ENCODE data around the gene SPRY1. TPM values are rescaled to one million over a fixed set of nuclear protein-coding genes. Genes with fewer than 3 reads are reported as not detected.

The SPRY1 gene
- polyA plus RNA-seq, 1 experiment: 2.1 TPM

DNA sequence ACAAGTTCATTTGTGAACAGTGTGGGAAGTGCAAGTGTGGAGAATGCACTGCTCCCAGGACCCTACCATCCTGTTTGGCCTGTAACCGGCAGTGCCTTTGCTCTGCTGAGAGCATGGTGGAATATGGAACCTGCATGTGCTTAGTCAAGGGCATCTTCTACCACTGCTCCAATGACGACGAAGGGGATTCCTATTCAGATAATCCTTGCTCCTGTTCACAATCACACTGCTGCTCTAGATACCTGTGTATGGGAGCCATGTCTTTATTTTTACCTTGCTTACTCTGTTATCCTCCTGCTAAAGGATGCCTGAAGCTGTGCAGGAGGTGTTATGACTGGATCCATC is 5.5 kb downstream of the SPRY1 start:
- H3K4me3 ChIP-seq (ENCODE audit: low read depth, low read length): no peak overlapping the region
- no peaks in the 10 kb centered on the region for H3K27me3 ChIP-seq (ENCODE audit: control insufficient read depth, insufficient read depth, low read length)
- POLR2A ChIA-PET: no interaction called here
- peaks cover 4% of the 10 kb centered on the region; the same call in 1 of the 2 replicates for H3K36me3 ChIP-seq (ENCODE audit: control insufficient read depth, insufficient read depth, low read length)
- CTCF ChIA-PET: no interaction called here
- DNase-seq (ENCODE audit: low read depth): no peak
- TF ChIP-seq, protein P1, sequence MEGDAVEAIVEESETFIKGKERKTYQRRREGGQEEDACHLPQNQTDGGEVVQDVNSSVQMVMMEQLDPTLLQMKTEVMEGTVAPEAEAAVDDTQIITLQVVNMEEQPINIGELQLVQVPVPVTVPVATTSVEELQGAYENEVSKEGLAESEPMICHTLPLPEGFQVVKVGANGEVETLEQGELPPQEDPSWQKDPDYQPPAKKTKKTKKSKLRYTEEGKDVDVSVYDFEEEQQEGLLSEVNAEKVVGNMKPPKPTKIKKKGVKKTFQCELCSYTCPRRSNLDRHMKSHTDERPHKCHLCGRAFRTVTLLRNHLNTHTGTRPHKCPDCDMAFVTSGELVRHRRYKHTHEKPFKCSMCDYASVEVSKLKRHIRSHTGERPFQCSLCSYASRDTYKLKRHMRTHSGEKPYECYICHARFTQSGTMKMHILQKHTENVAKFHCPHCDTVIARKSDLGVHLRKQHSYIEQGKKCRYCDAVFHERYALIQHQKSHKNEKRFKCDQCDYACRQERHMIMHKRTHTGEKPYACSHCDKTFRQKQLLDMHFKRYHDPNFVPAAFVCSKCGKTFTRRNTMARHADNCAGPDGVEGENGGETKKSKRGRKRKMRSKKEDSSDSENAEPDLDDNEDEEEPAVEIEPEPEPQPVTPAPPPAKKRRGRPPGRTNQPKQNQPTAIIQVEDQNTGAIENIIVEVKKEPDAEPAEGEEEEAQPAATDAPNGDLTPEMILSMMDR (IDR thresholded peaks at IDR 0.05; ENCODE audit: insufficient read depth, low read depth, low read length): no peak

DNA sequence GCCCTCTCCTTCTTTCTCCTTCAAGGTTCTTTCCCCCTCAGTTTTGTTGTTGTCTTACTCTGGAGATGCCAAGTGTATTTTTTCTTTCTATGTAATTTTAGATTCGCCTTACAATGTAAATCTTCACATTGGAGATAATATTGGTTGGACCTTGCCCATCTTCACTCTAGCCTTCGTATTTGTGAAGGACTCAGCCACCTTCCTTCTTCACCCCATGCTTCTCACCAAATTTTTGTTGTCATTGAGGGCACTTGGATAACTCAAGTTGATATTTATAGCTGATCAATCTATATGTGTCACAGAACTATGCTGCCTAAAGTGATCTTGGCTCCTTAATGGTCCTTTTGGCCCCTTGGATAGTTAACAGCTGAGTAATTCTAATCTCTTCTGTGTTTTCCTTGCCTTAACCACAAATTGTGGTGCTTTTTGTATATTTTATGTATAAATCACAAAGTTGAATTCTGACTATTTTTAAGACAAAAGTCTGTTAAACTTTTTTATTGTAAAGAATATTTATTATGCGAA is 6.5 kb downstream of the SPRY1 start:
- ChIA-PET CTCF (no interaction called here), POLR2A (no interaction called here)
- H3K36me3 ChIP-seq (ENCODE audit: control insufficient read depth, insufficient read depth, low read length): peaks cover 4% of the 10 kb centered on the region; the same call in 1 of the 2 replicates
- DNase-seq (ENCODE audit: low read depth): no peak
- H3K27me3 ChIP-seq (ENCODE audit: control insufficient read depth, insufficient read depth, low read length): no peaks in the 10 kb centered on the region
- H3K4me3 ChIP-seq (ENCODE audit: low read depth, low read length): no peak overlapping the region
- TF ChIP-seq, protein P1 (IDR thresholded peaks at IDR 0.05; ENCODE audit: insufficient read depth, low read depth, low read length): no peak

DNA sequence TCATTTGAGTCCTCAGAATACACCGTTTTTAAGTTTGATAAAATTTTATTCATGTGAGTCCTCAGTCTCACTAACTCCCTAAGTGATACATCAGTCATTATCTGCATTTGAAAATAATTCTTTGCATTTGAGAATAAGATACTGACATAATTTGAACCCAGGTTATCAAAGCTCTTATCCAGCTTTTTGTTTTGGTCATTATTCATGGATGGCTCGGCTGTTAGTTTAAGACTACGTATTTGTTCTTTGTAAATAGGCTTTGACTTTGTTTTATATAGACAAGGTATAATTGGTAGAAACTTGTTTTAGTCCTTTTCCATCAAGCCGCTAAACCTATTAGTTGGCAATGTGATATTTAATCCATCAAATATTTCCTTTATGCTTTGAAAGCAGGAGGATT is 7.9 kb downstream of the SPRY1 start:
- CTCF ChIA-PET: interaction anchor here (0.9 kb wide), 1 partner anchor 97 kb away, joined by 3 read pairs; no protein-coding TSS in a partner anchor
- POLR2A ChIA-PET: no interaction called here
- TF ChIP-seq, protein P1 (IDR thresholded peaks at IDR 0.05; ENCODE audit: insufficient read depth, low read depth, low read length): no peak
- Histone ChIP-seq H3K4me3 (ENCODE audit: low read depth, low read length) (no peak overlapping the region), H3K36me3 (ENCODE audit: control insufficient read depth, insufficient read depth, low read length) (peaks cover 4% of the 10 kb centered on the region; the same call in 1 of the 2 replicates), H3K27me3 (ENCODE audit: control insufficient read depth, insufficient read depth, low read length) (no peaks in the 10 kb centered on the region)
- DNase-seq (ENCODE audit: low read depth): no peak

DNA sequence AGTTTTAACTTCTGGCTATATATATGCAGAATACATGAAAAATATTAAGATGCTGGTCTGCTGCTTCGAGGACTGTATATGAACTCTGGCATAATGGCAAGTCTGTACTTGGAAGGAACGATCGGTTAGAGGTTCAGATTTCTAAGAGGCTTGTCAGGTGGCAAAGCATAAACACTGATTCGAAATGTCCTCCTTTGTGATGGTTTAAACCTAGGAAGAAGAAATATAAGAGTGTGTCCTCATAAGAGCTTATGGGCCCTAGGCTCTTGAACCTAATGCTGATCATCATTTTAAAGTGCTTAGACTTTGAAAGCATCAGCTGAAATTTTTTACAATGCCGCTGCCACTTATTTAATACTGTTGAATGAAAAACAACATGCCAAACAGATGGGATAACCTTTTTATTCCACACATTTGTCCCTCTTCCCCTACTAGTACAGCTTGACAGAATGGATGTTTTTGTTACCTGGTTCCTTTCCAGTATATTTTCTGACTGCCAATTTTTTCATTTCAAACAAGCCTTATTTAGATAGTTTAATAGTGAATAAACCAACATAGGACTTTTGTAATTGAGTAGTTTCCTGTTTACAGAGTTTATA is 8.8 kb downstream of the SPRY1 start:
- no peaks in the 10 kb centered on the region for H3K27me3 ChIP-seq (ENCODE audit: control insufficient read depth, insufficient read depth, low read length)
- POLR2A ChIA-PET: interaction anchor here (0.6 kb wide), 1 partner anchor 885 kb away, joined by 5 read pairs; no protein-coding TSS in a partner anchor
- peaks cover 4% of the 10 kb centered on the region; the same call in 1 of the 2 replicates for H3K36me3 ChIP-seq (ENCODE audit: control insufficient read depth, insufficient read depth, low read length)
- DNase-seq (ENCODE audit: low read depth): no peak
- H3K4me3 ChIP-seq (ENCODE audit: low read depth, low read length): no peak overlapping the region
- TF ChIP-seq, protein P1 (IDR thresholded peaks at IDR 0.05; ENCODE audit: insufficient read depth, low read depth, low read length): no peak
- CTCF ChIA-PET: no interaction called here

DNA sequence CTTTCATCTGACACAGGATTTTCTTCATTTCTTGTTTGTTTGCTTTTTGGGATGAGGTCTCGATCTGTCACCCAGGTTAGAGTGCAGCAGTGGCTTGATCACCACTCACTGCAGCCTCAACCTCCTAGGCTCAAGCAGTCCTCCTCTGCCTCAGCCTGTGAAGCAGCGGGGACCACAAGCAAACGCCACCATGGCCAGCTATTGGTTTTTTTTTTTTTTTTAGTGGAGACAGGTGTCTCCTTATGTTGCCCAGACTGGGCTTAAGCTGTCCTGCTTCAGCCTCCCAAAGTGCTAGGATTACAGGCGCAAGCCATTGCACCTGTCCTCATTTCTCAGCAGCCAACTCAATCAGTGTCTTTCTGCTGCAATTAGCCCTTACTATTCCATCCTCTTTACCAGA is 10.3 kb downstream of the SPRY1 start:
- no peak for DNase-seq (ENCODE audit: low read depth)
- Histone ChIP-seq H3K27me3 (ENCODE audit: control insufficient read depth, insufficient read depth, low read length) (no peaks in the 10 kb centered on the region), H3K4me3 (ENCODE audit: low read depth, low read length) (no peak overlapping the region), H3K36me3 (ENCODE audit: control insufficient read depth, insufficient read depth, low read length) (peaks cover under 1% of the 10 kb centered on the region; the same call in 1 of the 2 replicates)
- ChIA-PET POLR2A (no interaction called here), CTCF (no interaction called here)
- TF ChIP-seq, protein P1 (IDR thresholded peaks at IDR 0.05; ENCODE audit: insufficient read depth, low read depth, low read length): no peak

Data from BJ (cell line).